Panc1 (cell line): ENCODE data around the gene LSM8. TPM values are rescaled to one million over a fixed set of nuclear protein-coding genes. Genes with fewer than 3 reads are reported as not detected.

Experiments
- ATAC-seq: fragments of 200-7000 bp; cut with Tn5 transposase; 2 replicates; pipeline ENCODE4 v1.9.1; 2020; ENCODE audit warnings: mild to moderate bottlenecking, moderate library complexity
- BruUV-seq: library from RNA; stranded (reverse); fragments of 400-500 nt; replicated peaks from 2 replicates; lab custom pipeline; 2021; lab: Mats Ljungman, UMichigan
- CTCF ChIA-PET: fragments of 300-600 bp; sonication (Branson Sonifier 250); formaldehyde crosslinking; loops from one replicate; lab custom pipeline; 2022; ENCODE audit warnings: antibody characterized with exemption; lab: Charles Lee
- POLR2A ChIA-PET: fragments of 300-600 bp; sonication (Branson Sonifier 250); formaldehyde crosslinking; loops from one replicate; lab custom pipeline; 2022; ENCODE audit warnings: antibody characterized with exemption; lab: Charles Lee
- DNase-seq: peaks from one replicate; pipeline ENCODE4 v3.0.0-alpha.2; 2010; ENCODE audit warnings: low read depth, low spot score
- H3K27ac ChIP-seq: 2 replicates; pipeline ENCODE4 v1.5.1; 2011; ENCODE audit warnings: mild to moderate bottlenecking, low read length, inconsistent platforms
- H3K27me3 ChIP-seq: fragments of 200-500 bp; sonication (Bioruptor generic); 2 replicates; pipeline ENCODE4 v1.6.0; 2014; ENCODE audit warnings: low read length, inconsistent platforms; ENCODE audit not compliant: control insufficient read depth, insufficient read depth
- H3K36me3 ChIP-seq: fragments of 200-500 bp; sonication (Bioruptor generic); 2 replicates; pipeline ENCODE4 v1.5.1; 2014; ENCODE audit warnings: inconsistent platforms, mild to moderate bottlenecking, low read length, moderate library complexity; ENCODE audit not compliant: control insufficient read depth, insufficient read depth
- H3K4me1 ChIP-seq: 2 replicates; pipeline ENCODE4 v1.5.1; 2011; ENCODE audit warnings: inconsistent platforms, mild to moderate bottlenecking, low read length, moderate library complexity; ENCODE audit not compliant: control insufficient read depth, insufficient read depth
- H3K4me3 ChIP-seq, 2 experiments: 2 replicates each; pipeline ENCODE4 v1.5.1; 2011 to 2012; ENCODE audit warnings: low read depth in 2 of 2, low read length in 2 of 2, mild to moderate bottlenecking in 2 of 2, inconsistent platforms in 1 of 2, moderate library complexity in 1 of 2
- H3K9me3 ChIP-seq: fragments of 200-500 bp; sonication (Bioruptor generic); 2 replicates; pipeline ENCODE4 v1.5.1; 2014; ENCODE audit warnings: low read depth, mild to moderate bottlenecking, inconsistent platforms, low read length, moderate library complexity; ENCODE audit not compliant: control insufficient read depth, insufficient read depth
- CTCF ChIP-seq: fragments of 450-650 bp; IDR thresholded peaks from 2 replicates; pipeline ENCODE4 v1.5.1; 2017; ENCODE audit warnings: mild to moderate bottlenecking
- POLR2AphosphoS5 ChIP-seq: IDR thresholded peaks from 2 replicates; pipeline ENCODE4 v1.6.1; 2012; ENCODE audit warnings: mild to moderate bottlenecking, low read depth, low read length, moderate library complexity
- REST ChIP-seq, 2 experiments: IDR thresholded peaks; 2 replicates each; pipeline ENCODE4 v1.6.1; 2011 to 2012; ENCODE audit warnings: low read depth in 2 of 2, control low read depth in 1 of 2, low read length in 1 of 2, mild to moderate bottlenecking in 1 of 2, moderate library complexity in 1 of 2; ENCODE audit not compliant: insufficient read depth in 1 of 2
- SIN3A ChIP-seq: IDR thresholded peaks from 2 replicates; pipeline ENCODE4 v1.6.1; 2012; ENCODE audit warnings: low read depth, mild to moderate bottlenecking, low read length, moderate library complexity, borderline replicate concordance; ENCODE audit not compliant: insufficient read depth
- TCF7L2 ChIP-seq: IDR thresholded peaks from 2 replicates; pipeline ENCODE4 v1.6.1; 2011; ENCODE audit warnings: mild to moderate bottlenecking, low read depth, low read length, inconsistent platforms
- in situ Hi-C: cut with HindIII; loops from 2 replicates; pipeline ENCODE4 v1.10.0; 2016; ENCODE audit warnings: low sequenced_read_pairs, low pct_unique_long_range_greater_than_20kb
- intact Hi-C: fragments of 100-400 bp; cut with micrococcal nuclease; formaldehyde crosslinking; loops from one replicate; pipeline ENCODE4 v1.10.0; 2022; ENCODE audit not compliant: unreplicated experiment
- total RNA-seq: library from RNA; stranded (reverse); gene quantifications from one replicate; pipeline ENCODE4 v1.2.1, GENCODE V29; 2021; ENCODE audit not compliant: unreplicated experiment

LSM8 gene
- total RNA-seq, 1 experiment from 2014 or later: 27.9 TPM

- Histone ChIP-seq H3K4me1 (no peaks in the 10 kb centered on the region), H3K27me3 (no peaks in the 10 kb centered on the region), H3K9me3 (no peaks in the 10 kb centered on the region), H3K4me3 (no peak overlapping the region), H3K27ac (no peak overlapping the region), H3K36me3 (no peaks in the 10 kb centered on the region)
- no TSS peak for BruUV-seq
- in situ Hi-C loops: no loop called here
- intact Hi-C loops: no loop called here
- ChIA-PET CTCF (no interaction called here), POLR2A (no interaction called here)
- TF ChIP-seq TCF7L2: no peak
- no peak for TF ChIP-seq SIN3A
- no peak for TF ChIP-seq POLR2AphosphoS5
- TF ChIP-seq CTCF: no peak
- TF ChIP-seq REST (IDR thresholded peaks at IDR 0.05; ENCODE audit: insufficient read depth in 1 of 2, low read depth in 2 of 2, low read length in 1 of 2): no peak
- ATAC-seq (no peak), DNase-seq (no peak)
Observed at GRCh38 chr7:118219157-118219512, 35.2 kb downstream of the LSM8 start.

- BruUV-seq: no TSS peak
- in situ Hi-C loops (no loop called here), intact Hi-C loops (no loop called here)
- ATAC-seq (no peak), DNase-seq (no peak)
- TF ChIP-seq SIN3A (no peak), POLR2AphosphoS5 (no peak), TCF7L2 (no peak), CTCF (no peak), REST (IDR thresholded peaks at IDR 0.05; ENCODE audit: insufficient read depth in 1 of 2, low read depth in 2 of 2, low read length in 1 of 2) (no peak)
- POLR2A ChIA-PET: no interaction called here
- H3K36me3 ChIP-seq: no peaks in the 10 kb centered on the region
- no peaks in the 10 kb centered on the region for H3K27me3 ChIP-seq
- H3K4me3 ChIP-seq: no peak overlapping the region
- CTCF ChIA-PET: no interaction called here
- H3K27ac ChIP-seq: no peak overlapping the region
- H3K4me1 ChIP-seq: no peaks in the 10 kb centered on the region
- no peaks in the 10 kb centered on the region for H3K9me3 ChIP-seq
Observed at GRCh38 chr7:118220583-118220982, 36.6 kb downstream of the LSM8 start.
